Ascending aorta (tissue), 2 donors: ENCODE results near the gene TRMT6. TPM values are rescaled to one million over a fixed set of nuclear protein-coding genes. Genes with fewer than 3 reads are reported as not detected.

Source experiments
- DNase-seq, 2 donors: peaks; one replicate each; pipeline ENCODE4 v3.0.0-alpha.2; 2019; ENCODE audit warnings: low spot score in 2 of 2
- H3K27ac ChIP-seq, 2 donors: fragments of 200-600 bp; sonication (generic); one replicate each; pipeline ENCODE4 v1.5.1; 2016 to 2017; ENCODE audit warnings: mild to moderate bottlenecking in 1 of 2
- H3K27me3 ChIP-seq: fragments of 200-600 bp; sonication (generic); one replicate; pipeline ENCODE4 v1.5.1; 2017
- H3K36me3 ChIP-seq, 2 donors: fragments of 200-600 bp; sonication (generic); one replicate each; pipeline ENCODE4 v1.5.1; 2016
- H3K4me1 ChIP-seq, 2 donors: fragments of 200-600 bp; sonication (generic); one replicate each; pipeline ENCODE4 v1.5.1; 2016 to 2017; ENCODE audit warnings: mild to moderate bottlenecking in 1 of 2
- H3K4me3 ChIP-seq, 2 donors: fragments of 200-600 bp; sonication (generic); one replicate each; pipeline ENCODE4 v1.5.1; 2016 to 2017; ENCODE audit warnings: mild to moderate bottlenecking in 1 of 2
- H3K9me3 ChIP-seq, 2 donors: fragments of 200-600 bp; sonication (generic); one replicate each; pipeline ENCODE4 v1.5.1; 2016
- CTCF ChIP-seq, 3 experiments: fragments of 200-600 bp in 2 of 3; fragments of 450-650 bp in 1 of 3; sonication (generic) in 2 of 3; IDR thresholded peaks; one replicate each; pipeline ENCODE4 v1.5.1; 2016 to 2019; ENCODE audit warnings: antibody characterized with exemption in 3 of 3, mild to moderate bottlenecking in 1 of 3, moderate library complexity in 1 of 3
- intact Hi-C: fragments of 100-400 bp; cut with DNase I; formaldehyde crosslinking; loops from one replicate; pipeline ENCODE4 v1.15.1; 2023
- total RNA-seq: library from RNA; depleted of rRNA; stranded (reverse); fragments of >200 nt; gene quantifications from one replicate; pipeline ENCODE4 v1.1.0, GENCODE V29; 2016

The TRMT6 gene
- total RNA-seq, 1 donor from 2014 or later, result 7.8 TPM

GRCh38 chr20:5970381-5970780 lies 20.0 kb upstream of the TRMT6 start:
- TF ChIP-seq CTCF (IDR thresholded peaks at IDR 0.05), result no peak
- Histone ChIP-seq H3K9me3 (no peaks in the 10 kb centered on the region), H3K27me3 (no peaks in the 10 kb centered on the region), H3K27ac (no peak overlapping the region), H3K4me1 (no peaks in the 10 kb centered on the region), H3K36me3 (peaks cover 0 to 13% of the 10 kb centered on the region in 2 donors), H3K4me3 (no peak overlapping the region)
- DNase-seq, result no peak
- intact Hi-C loops, result no loop called here

- Histone ChIP-seq H3K4me3 (no peak overlapping the region), H3K27me3 (no peaks in the 10 kb centered on the region), H3K9me3 (no peaks in the 10 kb centered on the region), H3K27ac (no peak overlapping the region), H3K4me1 (no peaks in the 10 kb centered on the region), H3K36me3 (peaks cover 0 to 13% of the 10 kb centered on the region in 2 donors)
- intact Hi-C loops, result no loop called here
- DNase-seq, result no peak
- no peak for TF ChIP-seq CTCF (IDR thresholded peaks at IDR 0.05)
These were observed 19.6 kb upstream of the TRMT6 start for GRCh38 chr20:5969940-5970339.

GRCh38 chr20:5969348-5969935 lies 19.1 kb upstream of the TRMT6 start:
- Histone ChIP-seq H3K4me3 (no peak overlapping the region), H3K4me1 (no peaks in the 10 kb centered on the region), H3K27ac (no peak overlapping the region), H3K36me3 (peaks cover 0 to 13% of the 10 kb centered on the region in 2 donors), H3K27me3 (no peaks in the 10 kb centered on the region), H3K9me3 (no peaks in the 10 kb centered on the region)
- intact Hi-C loops, result no loop called here
- TF ChIP-seq CTCF (IDR thresholded peaks at IDR 0.05), result no peak
- no peak for DNase-seq

- no peaks in the 10 kb centered on the region for H3K4me1 ChIP-seq
- peaks cover 6 to 13% of the 10 kb centered on the region in 2 donors for H3K36me3 ChIP-seq
- no peak overlapping the region for H3K27ac ChIP-seq
- DNase-seq, result no peak
- H3K27me3 ChIP-seq, result no peaks in the 10 kb centered on the region
- intact Hi-C loops, result no loop called here
- no peaks in the 10 kb centered on the region for H3K9me3 ChIP-seq
- H3K4me3 ChIP-seq, result no peak overlapping the region
- no peak for TF ChIP-seq CTCF (IDR thresholded peaks at IDR 0.05)
These were observed 18.1 kb upstream of the TRMT6 start for GRCh38 chr20:5968462-5968861.

GRCh38 chr20:5967469-5967868 lies 17.1 kb upstream of the TRMT6 start:
- H3K9me3 ChIP-seq, result no peaks in the 10 kb centered on the region

More at GRCh38 chr20:5967469-5967868, 17.1 kb upstream of the TRMT6 start:
- no peak for DNase-seq
- TF ChIP-seq CTCF (IDR thresholded peaks at IDR 0.05), result no peak
- intact Hi-C loops, result no loop called here
- H3K4me1 ChIP-seq, result no peaks in the 10 kb centered on the region
- H3K36me3 ChIP-seq, result peaks cover 6 to 13% of the 10 kb centered on the region in 2 donors
- H3K27me3 ChIP-seq, result no peaks in the 10 kb centered on the region
- H3K4me3 ChIP-seq, result no peak overlapping the region
- H3K27ac ChIP-seq, result no peak overlapping the region
